DND-41 (cell line): Measurements from ENCODE around the gene PANX2.

Experiments used
- ATAC-seq: fragments of 200-7000 bp; cut with Tn5 transposase; 3 replicates; pipeline ENCODE4 v1.9.1; 2021; ENCODE audit warnings: low read depth; ENCODE audit not compliant: insufficient read depth
- DNase-seq: peaks from one replicate; pipeline ENCODE4 v3.0.0-alpha.2; 2020
- H2AFZ ChIP-seq: 2 replicates; pipeline ENCODE4 v1.6.0; 2012; ENCODE audit warnings: low read depth, low read length
- H3K27ac ChIP-seq: 2 replicates; pipeline ENCODE4 v1.5.1; 2012; ENCODE audit warnings: low read length, inconsistent platforms
- H3K27me3 ChIP-seq: fragments of 200-600 bp; sonication (generic); 2 replicates; pipeline ENCODE4 v1.6.0; 2012; ENCODE audit warnings: low read length, mild to moderate bottlenecking, inconsistent platforms; ENCODE audit not compliant: insufficient read depth, poor library complexity
- H3K36me3 ChIP-seq: 2 replicates; pipeline ENCODE4 v1.5.1; 2012; ENCODE audit warnings: low read length, inconsistent platforms; ENCODE audit not compliant: insufficient read depth
- H3K4me1 ChIP-seq: 2 replicates; pipeline ENCODE4 v1.5.1; 2012; ENCODE audit warnings: mild to moderate bottlenecking, low read length; ENCODE audit not compliant: insufficient read depth
- H3K4me2 ChIP-seq: 2 replicates; pipeline ENCODE4 v1.6.0; 2012; ENCODE audit warnings: mild to moderate bottlenecking, moderate library complexity, low read length, inconsistent platforms; ENCODE audit not compliant: insufficient read depth
- H3K4me3 ChIP-seq, 2 experiments: fragments of 200-600 bp in 1 of 2; shearing (Covaris generic) in 1 of 2; 2 replicates each; pipeline ENCODE4 v1.5.1; 2012 to 2016; ENCODE audit warnings: inconsistent platforms in 2 of 2, low read length in 2 of 2, mild to moderate bottlenecking in 2 of 2, low read depth in 1 of 2, moderate library complexity in 1 of 2
- H3K79me2 ChIP-seq: 2 replicates; pipeline ENCODE4 v1.6.0; 2012; ENCODE audit warnings: low read length, inconsistent platforms; ENCODE audit not compliant: insufficient read depth
- H3K9ac ChIP-seq: 2 replicates; pipeline ENCODE4 v1.6.0; 2012; ENCODE audit warnings: low read depth, mild to moderate bottlenecking, inconsistent platforms, low read length, moderate library complexity
- H3K9me3 ChIP-seq: 2 replicates; pipeline ENCODE4 v1.5.1; 2012; ENCODE audit warnings: low read length, moderate library complexity, mild to moderate bottlenecking, inconsistent platforms; ENCODE audit not compliant: insufficient read depth, severe bottlenecking
- H4K20me1 ChIP-seq: 2 replicates; pipeline ENCODE4 v1.6.0; 2012; ENCODE audit warnings: low read length; ENCODE audit not compliant: insufficient read depth
- CTCF ChIP-seq: IDR thresholded peaks from 2 replicates; pipeline ENCODE4 v1.5.1; 2012; ENCODE audit warnings: borderline replicate concordance, low read length, moderate library complexity, mild to moderate bottlenecking; ENCODE audit not compliant: poor library complexity, severe bottlenecking; ENCODE audit errors: extremely low read depth
- EZH2 ChIP-seq: IDR thresholded peaks from 3 replicates; pipeline ENCODE4 v1.6.1; 2012; ENCODE audit warnings: borderline replicate concordance, low read depth, mild to moderate bottlenecking, moderate library complexity, low read length, inconsistent platforms; ENCODE audit not compliant: severe bottlenecking

Gene PANX2

DNA sequence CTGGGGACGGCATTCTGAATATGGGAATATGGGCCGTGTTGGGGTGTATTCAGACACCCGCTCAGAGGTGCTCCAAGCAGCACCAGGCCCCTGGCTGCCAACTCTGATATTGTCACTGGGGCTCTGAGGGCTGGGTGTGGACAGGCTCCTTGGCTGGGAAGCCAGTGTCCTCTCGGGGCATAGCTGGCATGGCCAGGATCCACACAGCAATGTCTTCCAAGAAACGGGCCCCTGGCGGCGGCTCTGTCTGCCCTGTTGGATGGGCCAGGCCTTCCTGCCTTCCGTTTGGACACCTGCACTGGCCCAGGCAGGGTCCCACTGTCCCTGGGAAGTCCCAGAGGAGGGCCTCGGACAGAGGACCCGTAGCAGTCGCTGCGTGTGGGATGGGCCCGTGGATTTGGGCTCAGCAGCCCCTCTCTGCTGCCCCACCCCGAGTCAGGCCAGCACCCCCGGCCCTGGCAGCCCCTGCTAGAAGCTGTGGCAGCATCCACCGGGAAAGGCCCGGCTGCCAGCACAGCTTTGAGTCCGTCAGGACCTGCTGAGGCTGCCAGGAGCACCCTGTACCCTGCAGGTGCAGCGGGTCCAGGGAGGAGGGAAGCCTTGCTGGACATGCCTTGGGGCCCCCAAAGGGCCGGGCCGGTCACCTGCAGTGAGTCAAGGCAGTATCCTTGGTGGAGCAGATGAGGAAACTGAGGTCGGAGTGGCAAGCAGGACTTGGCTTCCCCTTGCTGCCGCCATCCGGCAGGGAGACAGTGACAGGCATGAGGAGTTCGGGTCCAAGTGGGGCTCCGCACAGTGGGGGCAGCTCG lies 4.1 kb downstream of the PANX2 start:
- no peak for DNase-seq
- TF ChIP-seq CTCF (no peak), EZH2 (no peak)
- no peak overlapping the region for H2AFZ ChIP-seq
- H3K27ac ChIP-seq, result no peak overlapping the region
- no peaks in the 10 kb centered on the region for H3K4me1 ChIP-seq
- no peaks in the 10 kb centered on the region for H3K79me2 ChIP-seq
- no peaks in the 10 kb centered on the region for H3K9me3 ChIP-seq
- peaks cover 8% of the 10 kb centered on the region for H3K27me3 ChIP-seq
- H4K20me1 ChIP-seq, result no peaks in the 10 kb centered on the region
- no peak overlapping the region for H3K4me3 ChIP-seq
- ATAC-seq, result no peak
- H3K36me3 ChIP-seq, result no peaks in the 10 kb centered on the region
- no peak overlapping the region for H3K9ac ChIP-seq
- no peak overlapping the region for H3K4me2 ChIP-seq

- Histone ChIP-seq H3K27ac (no peak overlapping the region), H3K4me1 (no peaks in the 10 kb centered on the region)
Observed at GRCh38 chr22:50175191-50175461, 4.6 kb downstream of the PANX2 start.

GRCh38 chr22:50175921-50176849 lies 5.7 kb downstream of the PANX2 start:
- H3K4me2 ChIP-seq, result no peak overlapping the region
- no peak for ATAC-seq
- no peaks in the 10 kb centered on the region for H4K20me1 ChIP-seq

More at GRCh38 chr22:50175191-50175461, 4.6 kb downstream of the PANX2 start:
- H3K79me2 ChIP-seq, result no peaks in the 10 kb centered on the region
- no peak overlapping the region for H3K4me2 ChIP-seq
- no peaks in the 10 kb centered on the region for H4K20me1 ChIP-seq
- H2AFZ ChIP-seq, result no peak overlapping the region
- no peaks in the 10 kb centered on the region for H3K36me3 ChIP-seq
- DNase-seq (no peak), ATAC-seq (no peak)
- H3K9ac ChIP-seq, result no peak overlapping the region
- H3K27me3 ChIP-seq, result peaks cover 8% of the 10 kb centered on the region
- no peaks in the 10 kb centered on the region for H3K9me3 ChIP-seq
- H3K4me3 ChIP-seq, result no peak overlapping the region
- TF ChIP-seq EZH2 (no peak), CTCF (no peak)

More at GRCh38 chr22:50175921-50176849, 5.7 kb downstream of the PANX2 start:
- TF ChIP-seq EZH2 (no peak), CTCF (no peak)
- peaks cover 8% of the 10 kb centered on the region for H3K27me3 ChIP-seq
- no peaks in the 10 kb centered on the region for H3K36me3 ChIP-seq
- no peak overlapping the region for H3K4me3 ChIP-seq
- H3K4me1 ChIP-seq, result no peaks in the 10 kb centered on the region
- no peak overlapping the region for H2AFZ ChIP-seq
- H3K9ac ChIP-seq, result no peak overlapping the region
- H3K9me3 ChIP-seq, result no peaks in the 10 kb centered on the region
- no peaks in the 10 kb centered on the region for H3K79me2 ChIP-seq
- DNase-seq, result no peak
- no peak overlapping the region for H3K27ac ChIP-seq
